ENCODE results near the gene RAC3. TPM values are rescaled to one million over a fixed set of nuclear protein-coding genes. Genes with fewer than 3 reads are reported as not detected.

RAC3 gene
- total and polyA plus RNA-seq, 2 experiments from 2014 or later = 9.9 to 73.7 TPM

DNA sequence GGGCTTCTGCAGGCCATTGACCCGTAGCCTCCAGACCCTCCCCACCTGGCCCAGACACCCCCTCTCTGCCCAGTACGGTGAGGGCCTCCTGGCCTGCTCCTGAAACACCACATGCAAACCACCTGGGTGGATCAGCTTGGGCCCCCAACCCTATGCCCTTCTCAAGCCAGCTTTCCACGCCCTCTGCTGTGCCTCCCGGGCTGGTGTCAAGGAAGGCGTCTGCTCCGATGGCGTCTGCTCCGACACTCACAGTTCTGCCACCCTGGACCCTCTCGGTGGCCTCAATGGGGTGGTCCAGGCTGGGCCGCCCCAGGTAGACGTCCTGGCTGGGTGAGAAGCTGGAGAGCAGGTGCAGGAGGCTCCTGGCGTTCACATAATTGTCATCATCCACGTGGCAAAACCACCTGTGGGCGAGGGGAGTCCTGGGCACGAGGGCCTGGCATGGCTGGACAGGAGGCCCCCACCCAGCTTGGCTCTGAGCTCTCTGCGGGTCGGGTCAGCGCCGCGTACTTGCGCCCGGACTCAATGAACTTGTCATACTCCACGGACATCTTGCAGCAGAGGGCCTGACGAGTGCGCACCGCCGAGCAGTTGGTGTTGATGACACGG is 18.8 kb downstream of the RAC3 start:
- Histone ChIP-seq H3K4me1 (ENCODE audit: low read depth) (peaks cover 4% of the 10 kb centered on the region), H3K36me3 (peaks cover 8% of the 10 kb centered on the region), H3K27ac (no peak overlapping the region), H3K27me3 (no peaks in the 10 kb centered on the region), H3K9me3 (ENCODE audit: low read depth) (no peaks in the 10 kb centered on the region), H3K4me3 (peak overlapping the region; percentile 90)
- no peak for DNase-seq (ENCODE audit: low read depth in 1 of 2, low spot score in 1 of 2)
- TF ChIP-seq, protein P1, sequence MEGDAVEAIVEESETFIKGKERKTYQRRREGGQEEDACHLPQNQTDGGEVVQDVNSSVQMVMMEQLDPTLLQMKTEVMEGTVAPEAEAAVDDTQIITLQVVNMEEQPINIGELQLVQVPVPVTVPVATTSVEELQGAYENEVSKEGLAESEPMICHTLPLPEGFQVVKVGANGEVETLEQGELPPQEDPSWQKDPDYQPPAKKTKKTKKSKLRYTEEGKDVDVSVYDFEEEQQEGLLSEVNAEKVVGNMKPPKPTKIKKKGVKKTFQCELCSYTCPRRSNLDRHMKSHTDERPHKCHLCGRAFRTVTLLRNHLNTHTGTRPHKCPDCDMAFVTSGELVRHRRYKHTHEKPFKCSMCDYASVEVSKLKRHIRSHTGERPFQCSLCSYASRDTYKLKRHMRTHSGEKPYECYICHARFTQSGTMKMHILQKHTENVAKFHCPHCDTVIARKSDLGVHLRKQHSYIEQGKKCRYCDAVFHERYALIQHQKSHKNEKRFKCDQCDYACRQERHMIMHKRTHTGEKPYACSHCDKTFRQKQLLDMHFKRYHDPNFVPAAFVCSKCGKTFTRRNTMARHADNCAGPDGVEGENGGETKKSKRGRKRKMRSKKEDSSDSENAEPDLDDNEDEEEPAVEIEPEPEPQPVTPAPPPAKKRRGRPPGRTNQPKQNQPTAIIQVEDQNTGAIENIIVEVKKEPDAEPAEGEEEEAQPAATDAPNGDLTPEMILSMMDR (IDR thresholded peaks at IDR 0.05; ENCODE audit: low read depth, low read length) = no peak

DNA sequence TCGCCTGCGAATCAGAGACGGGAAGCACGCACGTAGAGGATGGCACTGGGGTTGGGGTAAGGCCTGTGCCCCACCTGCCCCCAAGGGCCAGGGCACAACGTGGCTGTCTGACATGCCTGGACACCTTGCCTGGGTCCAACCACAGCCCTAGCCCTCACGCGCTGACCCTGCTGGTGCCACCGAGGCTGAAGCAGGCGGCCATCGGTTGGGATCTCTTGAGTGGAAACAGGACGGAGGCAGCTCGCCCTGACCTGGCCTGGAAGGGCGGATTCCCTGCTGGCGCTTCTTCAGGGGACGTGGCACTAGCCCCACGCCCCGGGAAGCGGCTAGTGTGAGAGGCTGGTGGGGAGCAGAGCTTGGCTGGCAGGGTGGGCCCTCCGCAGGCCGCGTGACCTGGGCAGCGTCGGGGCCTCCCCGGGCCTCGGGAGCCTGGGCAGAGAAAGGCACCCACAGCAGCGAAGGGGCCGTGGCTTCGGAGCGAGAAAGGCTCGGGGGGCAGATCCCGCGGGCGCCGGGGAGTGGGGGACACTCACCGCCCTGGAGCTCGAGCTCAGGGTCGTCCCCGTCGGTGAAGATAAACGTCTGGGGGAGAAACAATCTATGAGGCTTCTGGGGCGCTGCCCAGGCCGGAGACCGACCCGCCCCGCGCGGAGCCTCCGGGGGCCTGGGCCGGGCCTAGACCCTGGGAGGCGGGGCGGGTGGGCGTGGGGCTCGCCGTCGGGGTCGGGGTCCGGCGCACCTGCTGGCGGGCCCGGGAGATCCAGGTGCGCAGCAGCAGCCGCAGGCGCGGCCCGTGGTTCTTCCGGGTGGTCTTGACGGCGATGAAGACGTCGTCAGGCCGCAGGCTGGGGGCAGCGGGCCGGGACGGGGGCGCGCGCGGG is 19.5 kb downstream of the RAC3 start:
- Histone ChIP-seq H3K36me3 (peaks cover 13% of the 10 kb centered on the region), H3K4me1 (ENCODE audit: low read depth) (peaks cover 4% of the 10 kb centered on the region), H3K27ac (peak overlapping the region; percentile 38), H3K4me3 (peak overlapping the region; percentile 90), H3K27me3 (no peaks in the 10 kb centered on the region), H3K9me3 (ENCODE audit: low read depth) (no peaks in the 10 kb centered on the region)
- TF ChIP-seq, protein P1 (IDR thresholded peaks at IDR 0.05; ENCODE audit: low read depth, low read length) = no peak
- peak in 1 of 2 donors; percentile 34 for DNase-seq (ENCODE audit: low read depth in 1 of 2, low spot score in 1 of 2)

DNA sequence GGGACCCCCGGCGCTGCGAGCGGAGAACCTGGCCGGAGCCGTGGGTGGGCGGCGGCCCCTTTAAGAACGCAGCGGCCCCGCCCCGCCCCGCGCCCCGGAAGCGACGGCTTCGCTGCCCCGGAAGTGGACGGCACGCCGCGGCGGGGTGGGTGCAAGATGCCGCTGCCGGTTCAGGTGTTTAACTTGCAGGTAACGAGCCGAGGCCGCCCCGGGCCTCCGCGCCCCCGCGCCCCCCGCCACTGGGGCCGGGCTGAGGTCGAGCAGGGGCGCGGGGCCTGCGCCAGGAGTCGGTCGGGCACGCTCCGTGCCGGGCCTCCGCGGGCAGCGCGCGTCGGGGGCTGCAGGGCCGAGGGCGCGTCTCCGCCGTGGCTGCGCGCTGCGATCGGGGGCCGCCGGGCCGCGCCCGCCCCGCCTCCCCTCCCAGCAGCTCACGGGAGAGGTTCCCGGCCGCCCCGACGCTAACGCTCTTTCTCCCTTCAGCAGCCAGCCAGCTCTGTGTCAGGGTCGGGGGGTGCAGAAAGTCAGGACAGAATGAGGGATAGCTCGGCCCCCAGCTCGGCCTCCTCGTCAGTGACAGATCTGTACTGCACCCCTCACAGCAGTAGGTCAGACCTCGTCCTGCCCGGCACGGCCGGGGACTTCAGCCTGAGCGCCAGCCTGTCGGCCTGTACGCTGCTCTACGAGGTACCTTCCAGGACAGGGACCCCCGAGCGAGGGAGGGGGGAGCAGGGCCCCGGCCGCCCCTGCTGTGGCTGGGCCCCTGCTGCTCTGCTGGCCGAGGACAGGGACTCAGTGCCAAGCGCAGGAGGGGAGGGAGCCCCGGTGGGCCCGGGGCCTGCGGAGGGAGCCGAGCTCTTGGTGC is 20.5 kb downstream of the RAC3 start, which contains the start of the genes GPS1 and RFNG:
Gene GPS1 (plus strand): TSS at position 123 of the 862 bp plus-strand sequence. CDS start 34 bp downstream, at position 157.
Gene RFNG (minus strand): TSS at position 36 of the 862 bp plus-strand sequence. CDS start 45 bp downstream, outside the sequence.
- Histone ChIP-seq H3K27ac (peak within 1 kb of the TSS; percentile 38), H3K4me1 (ENCODE audit: low read depth) (peaks cover 4% of the 10 kb centered on the region), H3K4me3 (peak within 1 kb of the TSS; percentile 90), H3K36me3 (peaks cover 15% of the 10 kb centered on the region), H3K27me3 (no peaks in the 10 kb centered on the region), H3K9me3 (ENCODE audit: low read depth) (no peaks in the 10 kb centered on the region)
- DNase-seq (ENCODE audit: low read depth in 1 of 2, low spot score in 1 of 2) = peak; percentile 63 to 88
- TF ChIP-seq, protein P1 (IDR thresholded peaks at IDR 0.05; ENCODE audit: low read depth, low read length) = no peak

DNA sequence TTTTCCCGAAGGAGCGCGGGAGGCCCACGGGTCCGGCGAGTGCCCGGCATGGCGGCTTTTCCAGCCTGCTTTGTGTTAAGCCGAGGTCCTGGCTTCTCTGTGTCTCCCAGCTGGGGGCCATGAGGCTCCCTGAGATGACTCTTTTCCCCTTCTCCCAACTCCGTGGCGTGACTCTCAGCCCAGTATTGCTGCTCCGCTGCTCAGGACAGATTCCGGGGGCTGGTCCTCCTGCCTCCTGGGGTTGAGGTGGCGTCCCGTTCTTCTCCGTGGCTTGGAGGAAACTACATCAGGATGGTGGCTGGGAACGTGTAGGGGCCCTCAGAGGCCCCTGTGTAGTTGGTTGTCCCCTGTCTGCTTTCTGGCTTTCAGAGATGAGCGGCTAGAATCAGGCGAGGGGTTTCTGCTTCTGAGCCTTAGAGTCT is 21.2 kb downstream of the RAC3 start:
- TF ChIP-seq, protein P1 (IDR thresholded peaks at IDR 0.05; ENCODE audit: low read depth, low read length) = no peak
- H3K4me3 ChIP-seq = peak overlapping the region; percentile 90
- H3K27ac ChIP-seq = no peak overlapping the region
- H3K4me1 ChIP-seq (ENCODE audit: low read depth) = peaks cover 4% of the 10 kb centered on the region
- DNase-seq (ENCODE audit: low read depth in 1 of 2, low spot score in 1 of 2) = no peak
- no peaks in the 10 kb centered on the region for H3K9me3 ChIP-seq (ENCODE audit: low read depth)
- H3K36me3 ChIP-seq = peaks cover 15% of the 10 kb centered on the region
- H3K27me3 ChIP-seq = no peaks in the 10 kb centered on the region

DNA sequence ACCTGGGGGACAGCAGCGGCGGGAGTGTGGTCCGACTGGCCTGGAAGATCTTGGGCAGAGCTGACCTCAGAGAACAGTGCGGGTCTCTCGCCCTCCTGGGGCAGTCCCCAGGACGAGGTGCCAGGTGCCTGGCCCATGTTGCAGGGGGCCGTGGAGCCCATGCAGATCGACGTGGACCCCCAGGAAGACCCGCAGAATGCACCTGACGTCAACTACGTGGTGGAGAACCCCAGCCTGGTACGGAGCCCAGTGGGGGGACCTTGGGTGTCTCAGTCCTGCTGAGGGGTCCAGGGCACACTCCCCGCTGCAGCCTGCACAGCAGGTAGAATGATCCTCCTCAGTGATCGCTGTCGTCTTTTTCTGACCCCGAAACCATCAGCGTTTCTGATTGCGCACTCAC is 21.7 kb downstream of the RAC3 start:
- Histone ChIP-seq H3K4me3 (no peak overlapping the region), H3K9me3 (ENCODE audit: low read depth) (no peaks in the 10 kb centered on the region), H3K36me3 (peaks cover 15% of the 10 kb centered on the region), H3K27ac (no peak overlapping the region), H3K4me1 (ENCODE audit: low read depth) (peaks cover 4% of the 10 kb centered on the region), H3K27me3 (no peaks in the 10 kb centered on the region)
- TF ChIP-seq, protein P1 (IDR thresholded peaks at IDR 0.05; ENCODE audit: low read depth, low read length) = no peak
- DNase-seq (ENCODE audit: low read depth in 1 of 2, low spot score in 1 of 2) = no peak
